Hematopoietic multipotent progenitor cell treated with erythropoietin and hydrocortisone succinate and interleukin-3 and kit ligand, for 15 days (in vitro differentiated cells): ENCODE data around the gene WIPF2.

ENCODE experiments used
- DNase-seq: peaks from one replicate; pipeline ENCODE4 v3.0.0-alpha.2; 2015; ENCODE audit warnings: low spot score

The WIPF2 gene, protein sequence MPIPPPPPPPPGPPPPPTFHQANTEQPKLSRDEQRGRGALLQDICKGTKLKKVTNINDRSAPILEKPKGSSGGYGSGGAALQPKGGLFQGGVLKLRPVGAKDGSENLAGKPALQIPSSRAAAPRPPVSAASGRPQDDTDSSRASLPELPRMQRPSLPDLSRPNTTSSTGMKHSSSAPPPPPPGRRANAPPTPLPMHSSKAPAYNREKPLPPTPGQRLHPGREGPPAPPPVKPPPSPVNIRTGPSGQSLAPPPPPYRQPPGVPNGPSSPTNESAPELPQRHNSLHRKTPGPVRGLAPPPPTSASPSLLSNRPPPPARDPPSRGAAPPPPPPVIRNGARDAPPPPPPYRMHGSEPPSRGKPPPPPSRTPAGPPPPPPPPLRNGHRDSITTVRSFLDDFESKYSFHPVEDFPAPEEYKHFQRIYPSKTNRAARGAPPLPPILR

DNA sequence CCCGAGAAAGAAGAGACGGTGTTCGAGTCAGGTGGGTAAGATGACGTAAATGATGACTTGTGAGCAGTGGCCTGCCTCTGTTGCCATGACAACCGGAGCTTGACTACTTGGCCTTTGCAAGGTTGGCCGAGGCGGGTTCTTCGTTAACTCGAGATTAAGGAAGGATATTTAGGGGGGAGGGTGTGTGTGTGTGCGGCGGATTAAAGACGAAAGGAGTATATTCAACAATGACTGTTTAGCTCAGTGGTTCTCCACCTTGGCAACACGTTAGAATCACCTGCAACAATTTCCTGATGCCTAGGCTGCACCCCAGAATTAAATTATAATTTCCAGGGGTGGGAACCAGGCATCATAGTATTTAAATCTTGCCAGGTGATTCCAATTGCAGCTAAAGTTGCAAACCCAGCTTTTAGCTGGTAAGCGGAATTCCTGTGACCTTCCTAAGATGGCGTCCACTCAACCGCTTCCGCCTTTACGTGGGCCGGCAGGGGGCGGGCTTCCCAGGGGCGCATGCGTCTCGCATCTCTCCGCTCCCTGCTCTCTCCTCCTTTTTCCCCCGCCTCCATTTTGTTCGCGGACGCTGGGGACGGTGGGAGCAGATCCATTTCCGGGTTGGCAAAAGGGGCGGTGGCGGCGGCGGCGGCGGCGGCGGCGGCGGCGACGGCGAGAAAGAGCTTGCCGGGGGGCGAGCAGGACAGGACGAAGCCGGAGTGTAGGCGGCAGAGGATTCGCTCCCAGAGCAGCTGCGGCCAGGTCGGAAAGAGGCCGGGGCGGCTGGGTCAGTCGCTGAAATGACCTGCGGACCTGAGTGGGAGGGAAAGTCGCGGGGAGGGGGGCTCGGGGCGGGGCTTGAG, at the start of gene WIPF2:
Gene WIPF2 (plus strand): TSS at position 565 of the 854 bp plus-strand sequence. CDS start 37,156 bp downstream, outside the sequence.
- DNase-seq = peak; percentile 99

DNA sequence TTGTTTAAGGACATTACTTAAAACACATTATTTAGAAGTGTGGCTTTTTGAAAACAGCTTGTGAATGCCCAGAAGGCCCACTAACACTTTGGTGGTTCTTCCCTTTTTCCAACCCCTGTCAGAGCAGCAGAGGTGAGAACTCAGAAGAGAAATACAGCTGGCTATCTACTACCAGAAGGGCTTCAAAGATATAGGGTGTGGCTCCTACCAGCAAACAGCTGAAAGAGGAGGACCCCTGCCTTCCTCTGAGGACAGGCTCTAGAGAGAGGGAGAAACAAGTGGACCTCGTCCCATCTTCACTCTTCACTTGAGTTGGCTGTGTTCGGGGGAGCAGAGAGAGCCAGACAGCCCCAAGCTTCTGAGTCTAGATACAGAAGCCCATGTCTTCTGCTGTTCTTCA, 48.8 kb upstream of the WIPF2 start:
- peak; percentile 69 for DNase-seq

DNA sequence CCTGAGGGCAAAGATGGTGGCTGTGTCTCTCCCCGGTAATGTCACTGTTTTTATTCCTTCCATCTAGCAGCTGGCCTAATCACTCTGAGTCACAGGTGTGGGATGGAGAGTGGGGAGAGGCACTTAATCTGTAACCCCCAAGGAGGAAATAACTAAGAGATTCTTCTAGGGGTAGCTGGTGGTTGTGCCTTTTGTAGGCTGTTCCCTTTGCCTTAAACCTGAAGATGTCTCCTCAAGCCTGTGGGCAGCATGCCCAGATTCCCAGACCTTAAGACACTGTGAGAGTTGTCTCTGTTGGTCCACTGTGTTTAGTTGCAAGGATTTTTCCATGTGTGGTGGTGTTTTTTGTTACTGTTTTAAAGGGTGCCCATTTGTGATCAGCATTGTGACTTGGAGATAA, 47.4 kb upstream of the WIPF2 start:
- DNase-seq = no peak

DNA sequence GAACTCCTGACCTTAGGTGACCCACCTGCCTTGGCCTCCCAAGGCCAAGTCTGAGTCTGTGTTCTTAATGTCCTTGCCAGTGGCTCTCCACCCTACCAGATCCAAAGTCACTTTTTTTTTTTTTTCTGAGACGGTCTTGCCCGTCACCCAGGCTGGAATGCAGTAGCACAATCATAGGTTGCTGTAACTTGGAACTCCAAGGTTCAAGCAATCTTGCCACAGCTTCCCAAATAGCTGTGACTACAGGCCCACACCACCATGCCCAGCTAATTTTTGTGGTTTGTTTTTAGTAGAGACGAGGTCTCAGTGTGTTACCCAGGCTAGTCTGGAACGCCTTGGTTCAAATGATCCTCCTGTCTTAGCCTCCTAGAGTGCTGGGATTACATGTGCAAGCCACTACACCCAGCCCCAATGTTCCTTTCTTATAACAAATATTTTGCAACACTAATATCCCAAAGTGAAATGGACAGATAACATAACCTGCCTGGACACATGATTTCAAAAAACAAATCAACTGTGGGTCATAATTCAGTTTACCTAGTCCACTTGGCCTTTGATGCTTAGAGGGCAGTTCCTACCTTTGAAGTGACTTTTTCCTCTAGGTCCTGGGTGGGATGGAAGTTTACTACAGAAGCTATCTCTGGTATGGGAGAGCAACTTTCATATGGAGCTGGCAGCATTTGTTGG, 45.9 kb upstream of the WIPF2 start:
- no peak for DNase-seq

DNA sequence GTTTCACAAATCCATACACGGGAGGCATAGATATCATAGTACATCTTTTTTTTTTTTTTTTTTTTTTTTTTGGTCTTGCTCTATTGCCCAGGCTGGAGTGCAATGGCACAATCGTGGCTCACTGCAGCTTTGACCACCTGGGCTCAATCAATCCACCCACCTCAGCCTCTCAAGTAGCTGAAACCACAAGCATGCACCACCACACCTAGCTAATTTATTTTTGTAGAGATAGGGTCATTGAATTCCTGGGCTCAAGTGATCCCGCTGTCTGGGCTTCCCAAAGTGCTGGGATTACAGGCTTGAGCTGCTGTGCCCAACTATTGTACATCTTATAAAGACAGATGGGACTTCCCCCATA, 45.3 kb upstream of the WIPF2 start:
- DNase-seq = no peak

DNA sequence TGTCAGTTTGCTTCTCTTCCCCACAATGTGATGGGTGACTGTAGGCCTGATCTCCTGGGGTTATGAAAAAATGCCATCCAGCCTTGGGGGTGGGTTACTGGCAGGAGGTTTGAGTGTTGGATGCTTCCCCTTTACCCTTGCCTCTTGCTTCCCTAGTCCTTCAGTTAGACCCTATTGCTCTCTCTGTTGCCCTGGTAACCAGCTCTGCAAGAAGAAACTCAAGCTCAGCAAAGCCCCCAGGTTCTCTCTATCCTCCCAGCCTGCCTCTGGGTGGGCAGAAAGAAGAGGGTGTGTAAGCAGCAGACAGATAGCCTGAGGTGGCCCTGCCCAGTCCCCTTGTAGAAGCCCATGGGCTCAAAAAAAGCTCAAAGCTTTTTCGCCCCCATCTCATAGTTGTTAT, 44.6 kb upstream of the WIPF2 start:
- no peak for DNase-seq

DNA sequence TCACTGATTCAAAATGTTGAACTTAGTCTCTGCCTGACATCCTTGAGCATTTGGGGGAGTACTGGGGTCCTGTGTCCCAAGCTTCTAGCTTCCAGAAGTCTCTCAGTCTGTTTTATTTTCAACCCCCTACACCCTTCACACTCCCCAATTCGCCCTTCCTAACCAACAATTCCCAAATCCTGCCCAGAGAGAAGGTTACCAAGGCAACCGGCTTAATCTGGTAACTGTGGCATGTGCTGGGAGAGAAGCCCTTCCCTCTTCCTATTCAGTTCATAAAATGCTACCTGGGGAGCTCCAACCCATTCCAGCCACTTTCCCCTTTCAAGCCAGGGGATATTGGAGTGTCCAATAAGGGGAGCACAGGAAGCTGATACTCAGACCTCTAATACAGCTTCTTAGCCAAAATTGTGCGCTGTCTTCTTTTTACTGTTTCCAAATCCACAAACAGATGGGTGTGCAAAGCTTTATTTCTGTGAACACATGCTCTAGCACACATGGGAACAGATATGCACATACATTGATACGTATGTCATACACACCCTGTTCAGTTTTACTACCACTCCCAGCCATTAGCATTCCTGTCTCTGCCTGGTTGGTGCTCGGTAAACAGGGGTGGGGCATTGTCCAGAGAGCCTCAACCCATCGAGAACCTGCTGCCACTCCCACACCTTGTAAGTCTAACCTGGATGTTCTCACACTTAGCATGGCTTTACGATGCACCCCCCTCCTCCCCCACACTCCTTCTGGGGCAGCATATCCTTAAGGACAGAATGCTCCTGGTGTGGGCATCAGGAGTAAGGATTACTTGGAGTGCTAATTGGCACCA, 43.0 kb upstream of the WIPF2 start:
- DNase-seq = no peak

DNA sequence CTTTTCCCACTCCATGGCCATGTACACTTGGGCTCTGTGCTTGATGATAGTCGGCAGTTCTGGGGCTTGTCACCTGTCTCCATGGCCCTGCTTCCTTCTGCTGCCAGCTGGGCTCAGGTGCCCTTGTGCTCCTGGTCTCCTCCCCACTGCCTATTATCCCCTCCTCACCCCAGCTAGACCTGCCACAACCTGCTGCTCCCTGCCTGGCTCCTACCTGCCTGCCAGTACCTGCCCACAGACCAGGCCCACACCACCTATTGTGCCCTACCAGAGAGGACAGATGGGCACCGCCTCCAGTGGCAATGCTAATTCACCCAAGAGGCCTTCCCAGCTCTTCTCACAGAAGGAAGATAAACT, 42.4 kb upstream of the WIPF2 start:
- DNase-seq = no peak

DNA sequence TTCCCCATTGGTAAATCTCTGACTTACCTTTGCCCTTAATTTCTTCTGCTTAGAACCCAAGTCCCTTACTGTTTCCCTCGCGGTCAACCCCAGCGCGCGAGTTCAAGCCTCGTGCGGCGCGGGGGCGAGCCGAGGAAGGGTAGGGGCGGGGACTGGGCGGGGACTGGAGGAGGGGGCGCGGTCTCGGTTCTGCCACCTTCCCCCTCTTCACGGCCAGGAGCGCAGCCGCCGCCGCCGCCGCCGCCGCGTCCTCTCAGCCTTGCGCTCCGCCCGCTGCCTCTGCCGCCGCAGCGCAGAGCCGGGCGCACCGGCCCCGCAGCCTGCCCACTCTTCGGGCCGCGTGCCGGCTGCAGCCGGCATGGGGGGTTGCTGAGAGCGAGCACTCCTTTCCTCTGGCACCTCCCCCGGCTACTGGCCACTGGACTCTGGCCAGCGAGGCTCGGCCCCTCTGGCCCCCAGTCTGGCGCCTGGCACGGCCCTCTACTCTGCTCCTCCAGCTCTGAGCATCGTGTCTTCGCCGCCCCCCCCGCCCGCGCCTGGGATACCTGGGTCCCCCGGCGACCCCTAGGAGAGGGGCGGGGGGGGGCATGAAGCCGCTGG, 41.7 kb upstream of the WIPF2 start, which contains the start of gene RAPGEFL1:
Gene RAPGEFL1 (plus strand): TSS at position 196 of the 600 bp plus-strand sequence. CDS start 392 bp downstream, at position 588.
- peak; percentile 35 for DNase-seq

DNA sequence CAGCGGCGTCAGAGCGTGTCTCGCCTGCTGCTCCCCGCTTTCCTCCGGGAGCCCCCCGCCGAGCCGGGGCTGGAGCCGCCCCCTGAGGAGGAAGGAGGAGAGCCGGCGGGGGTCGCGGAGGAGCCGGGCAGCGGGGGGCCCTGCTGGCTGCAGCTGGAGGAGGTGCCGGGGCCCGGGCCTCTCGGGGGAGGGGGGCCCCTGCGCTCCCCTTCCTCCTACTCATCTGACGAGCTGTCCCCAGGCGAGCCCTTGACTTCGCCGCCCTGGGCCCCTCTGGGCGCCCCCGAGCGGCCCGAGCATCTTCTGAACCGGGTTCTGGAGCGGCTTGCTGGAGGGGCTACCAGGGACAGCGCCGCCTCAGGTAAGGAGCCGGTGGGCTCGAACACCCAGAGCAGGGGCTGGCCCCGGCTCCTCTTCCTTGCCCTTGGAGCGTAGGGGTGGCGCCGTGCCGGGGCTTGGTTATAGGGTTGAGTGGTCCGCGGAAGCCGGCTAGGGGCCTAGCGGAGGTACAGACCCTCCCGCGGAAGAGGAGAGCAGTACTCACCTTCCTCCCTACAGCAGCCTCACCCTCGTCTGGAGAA, 41.0 kb upstream of the WIPF2 start:
- no peak for DNase-seq

DNA sequence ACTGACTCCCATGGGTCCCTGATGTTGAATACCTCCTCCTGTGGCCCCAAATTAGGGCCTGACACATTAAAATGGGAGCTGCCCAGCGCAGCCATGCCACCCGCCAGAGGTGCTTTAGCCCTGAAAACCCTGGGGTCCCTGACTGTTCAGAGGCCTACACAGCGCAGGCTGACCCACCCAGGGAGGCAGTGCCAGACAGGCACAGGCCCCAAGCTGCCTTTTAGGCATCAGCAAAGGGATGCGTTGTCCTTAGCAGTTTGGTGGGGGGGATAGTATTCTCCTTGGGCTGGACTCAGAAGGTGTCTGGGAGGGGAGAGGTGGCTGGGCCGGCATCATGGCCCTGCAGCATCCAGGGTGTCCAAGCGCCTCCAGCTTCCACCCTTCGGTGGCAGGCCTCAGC, 40.4 kb upstream of the WIPF2 start:
- DNase-seq = no peak

DNA sequence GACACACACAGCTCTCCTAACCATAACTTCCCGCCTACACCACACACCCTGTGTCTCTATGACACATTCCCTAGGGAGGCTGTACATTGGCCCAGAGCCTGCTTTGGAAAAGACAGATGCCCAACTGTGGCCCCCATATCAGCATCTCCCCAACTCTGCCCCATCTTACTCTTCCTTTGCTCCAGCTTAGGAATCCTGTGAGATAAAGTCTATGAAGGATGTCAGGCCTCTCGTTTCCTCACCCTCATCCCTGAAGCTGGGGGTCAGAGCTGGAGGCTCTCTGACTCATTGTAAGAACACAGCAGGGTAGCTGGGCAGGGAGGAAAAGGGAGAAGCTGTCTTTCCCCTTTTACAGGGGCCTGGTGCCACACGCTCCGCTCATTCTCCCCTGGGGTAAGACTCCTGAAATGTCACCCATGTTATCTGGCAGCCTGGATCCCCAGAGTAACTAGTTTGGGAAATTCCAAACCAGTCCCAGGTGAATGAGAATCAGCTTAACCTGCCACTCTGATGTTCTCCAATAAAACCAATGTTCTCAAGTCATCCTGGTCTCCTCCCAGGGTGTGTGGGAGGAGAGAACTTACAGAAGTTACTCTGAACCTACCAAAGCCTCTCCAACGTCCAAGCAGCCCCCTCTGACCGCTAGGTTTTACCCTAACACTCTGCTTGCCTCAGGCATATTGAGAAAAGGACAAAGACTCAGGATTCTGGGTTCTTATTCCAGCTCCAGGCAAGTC, 39.0 kb upstream of the WIPF2 start:
- no peak for DNase-seq

DNA sequence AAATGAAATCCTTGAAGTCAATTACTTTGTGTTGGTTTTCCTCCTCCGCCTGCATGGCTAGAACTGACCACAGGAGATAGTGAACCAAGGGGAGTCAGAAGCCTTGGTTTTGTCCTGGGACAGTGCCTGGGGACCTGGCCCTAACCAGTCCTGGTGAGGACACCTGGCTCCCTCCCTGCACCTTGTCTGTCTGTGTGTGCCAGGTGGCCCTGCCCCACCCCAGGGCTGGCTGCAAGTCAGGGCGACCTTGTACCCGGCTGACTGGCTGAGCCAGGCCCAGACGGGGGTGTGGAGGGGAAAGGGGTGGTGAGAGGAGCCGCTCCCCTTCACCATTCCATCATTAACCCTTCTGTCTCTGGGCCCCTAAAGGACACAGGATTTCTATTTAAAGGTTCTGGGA, 38.4 kb upstream of the WIPF2 start:
- DNase-seq = no peak

DNA sequence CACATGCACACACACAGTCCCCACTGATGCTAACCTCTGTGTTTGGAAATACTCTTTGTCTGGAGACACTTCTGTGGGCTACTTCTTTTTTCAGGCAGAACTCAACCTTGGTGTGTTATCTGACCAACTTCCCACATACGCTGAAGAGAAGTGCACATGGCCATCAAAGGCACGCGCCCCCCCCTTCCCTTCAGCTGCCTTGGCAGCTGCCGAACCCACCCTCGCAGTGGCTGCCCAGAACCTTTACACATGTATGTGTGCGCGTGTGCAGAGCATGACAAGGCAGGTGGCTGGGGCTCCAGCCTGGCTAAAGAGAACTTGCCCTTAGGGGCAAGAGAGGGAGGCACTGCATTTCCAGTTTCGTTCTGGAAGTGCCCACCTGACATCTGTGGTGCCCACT, 37.9 kb upstream of the WIPF2 start:
- DNase-seq = no peak

DNA sequence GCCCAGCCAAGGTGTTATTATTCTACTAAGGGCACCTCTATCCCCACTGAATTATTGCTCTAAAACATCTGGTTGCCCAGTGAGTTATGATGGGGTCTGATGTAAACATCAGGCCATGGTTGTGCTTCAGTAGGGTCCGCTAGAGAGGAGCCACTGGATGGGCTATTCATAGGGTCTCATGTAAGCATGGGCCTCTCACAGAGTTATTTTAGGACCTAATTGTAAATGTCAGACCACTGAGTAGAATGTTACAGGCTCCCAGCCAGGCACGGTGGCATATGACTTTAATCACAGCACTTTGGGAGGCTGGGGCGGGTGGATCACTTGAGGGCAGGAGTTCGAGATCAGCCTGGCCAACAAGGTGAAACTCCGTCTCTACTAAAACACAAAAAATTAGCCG, 36.5 kb upstream of the WIPF2 start:
- DNase-seq = no peak

DNA sequence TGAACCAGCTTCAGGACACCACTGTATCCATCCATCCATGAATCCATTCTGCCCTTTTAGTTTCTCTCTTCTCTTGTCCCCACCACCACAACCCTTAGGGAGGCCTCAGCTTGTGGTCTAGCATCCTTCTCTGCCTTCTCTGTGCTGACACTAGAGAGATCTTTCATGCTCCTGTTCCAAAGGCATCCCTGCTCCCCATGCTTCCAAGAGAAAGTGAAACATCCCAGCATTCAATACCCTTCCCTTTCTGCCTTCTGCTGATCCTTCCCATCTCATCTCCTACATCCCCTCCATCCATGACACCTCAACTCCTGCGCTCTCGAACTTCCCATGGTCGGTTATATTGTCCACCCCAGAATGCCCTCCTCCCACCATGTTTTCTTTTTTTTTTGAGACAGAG, 31.9 kb upstream of the WIPF2 start:
- no peak for DNase-seq

DNA sequence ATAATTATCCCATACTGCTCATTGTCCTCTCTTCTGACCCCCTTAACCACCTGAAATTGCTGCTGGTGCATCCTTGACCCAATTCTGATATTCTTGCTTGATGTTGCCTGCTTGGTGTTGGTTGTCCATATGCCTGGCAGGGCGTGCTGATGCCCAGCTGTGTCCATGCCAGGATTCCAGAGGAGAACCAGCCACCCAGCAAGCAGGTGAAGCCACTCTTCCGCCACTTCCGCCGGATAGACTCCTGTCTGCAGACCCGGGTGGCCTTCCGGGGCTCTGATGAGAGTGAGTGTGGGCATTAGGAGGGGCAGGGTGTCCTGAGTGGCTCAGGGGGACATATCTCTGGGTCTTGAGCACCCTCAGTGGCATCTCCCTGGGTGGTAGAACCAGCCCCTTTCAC, 30.4 kb upstream of the WIPF2 start:
- DNase-seq = no peak

DNA sequence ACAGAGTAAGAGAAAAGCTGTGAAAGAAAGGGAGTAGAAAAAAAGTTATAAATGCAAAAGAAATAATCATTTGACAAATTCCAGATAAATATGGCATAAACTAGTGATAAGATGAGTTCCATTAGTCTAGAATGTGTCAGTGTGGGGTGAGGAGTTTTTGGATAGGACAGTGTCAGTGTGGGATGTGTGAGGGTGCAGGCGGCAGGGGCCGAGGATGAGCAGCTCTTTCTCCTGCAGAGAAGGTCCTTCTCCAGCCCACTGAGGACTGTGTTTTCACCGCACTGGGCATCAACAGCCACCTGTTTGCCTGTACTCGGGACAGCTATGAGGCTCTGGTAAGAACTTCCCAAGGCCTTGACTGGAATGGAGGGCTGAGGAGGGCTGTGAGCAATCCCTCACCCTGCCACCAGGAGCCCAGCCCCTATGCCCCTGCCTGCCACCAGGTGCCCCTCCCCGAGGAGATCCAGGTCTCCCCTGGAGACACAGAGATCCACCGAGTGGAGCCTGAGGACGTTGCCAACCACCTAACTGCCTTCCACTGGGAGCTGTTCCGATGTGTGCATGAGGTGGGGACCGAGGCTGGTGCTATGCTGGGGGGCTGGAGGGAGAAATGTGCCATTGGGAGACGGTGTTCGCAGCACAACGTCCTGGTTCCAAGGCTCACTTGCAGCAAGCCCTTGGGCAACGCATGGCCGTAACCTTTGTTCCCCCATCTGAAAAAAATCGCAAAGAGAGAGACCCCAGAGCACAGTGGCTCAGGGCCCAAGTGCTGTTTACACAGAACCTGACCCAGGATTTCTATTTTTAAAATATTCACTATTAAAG, 28.7 kb upstream of the WIPF2 start:
- DNase-seq = no peak
